Measurements from ENCODE around the gene TEKT5. TPM values are rescaled to one million over a fixed set of nuclear protein-coding genes. Genes with fewer than 3 reads are reported as not detected.

TEKT5 gene
- total and polyA plus RNA-seq, 4 donors = 0.13 to 0.92 TPM; not detected in 2

GRCh38 chr16:10656618-10657017 lies 38.1 kb downstream of the TEKT5 start:
- H3K4me1 ChIP-seq (ENCODE audit: control insufficient read depth in 4 of 4, insufficient read depth in 4 of 4, low read length in 3 of 4) = peaks cover 2 to 15% (median 7%) of the 10 kb centered on the region in 4 donors
- no peaks in the 10 kb centered on the region for H3K9me3 ChIP-seq (ENCODE audit: control insufficient read depth in 4 of 4, low read length in 3 of 4)
- TF ChIP-seq CTCF (IDR thresholded peaks at IDR 0.05; ENCODE audit: low read depth, low read length, missing input control) = no peak
- TF ChIP-seq RXRA (IDR thresholded peaks at IDR 0.05) = no peak
- TF ChIP-seq GABPA (IDR thresholded peaks at IDR 0.05 in 1 of 2, conservative IDR thresholded peaks at IDR 0.05 in 1 of 2) = no peak
- no peak for TF ChIP-seq HNF4G (IDR thresholded peaks at IDR 0.05)
- TF ChIP-seq MAX (IDR thresholded peaks at IDR 0.05) = no peak
- no peak for TF ChIP-seq RAD21 (IDR thresholded peaks at IDR 0.05)
- TF ChIP-seq FOXA2 (IDR thresholded peaks at IDR 0.05) = no peak
- no peak for TF ChIP-seq HNF4A (conservative IDR thresholded peaks at IDR 0.05)
- no peak for TF ChIP-seq ZBTB33 (IDR thresholded peaks at IDR 0.05)
- TF ChIP-seq EGR1 (IDR thresholded peaks at IDR 0.05; ENCODE audit: low read depth in 2 of 2) = no peak
- no peak for TF ChIP-seq FOXA1 (IDR thresholded peaks at IDR 0.05)
- no peak for TF ChIP-seq TAF1 (conservative IDR thresholded peaks at IDR 0.05)
- TF ChIP-seq REST (IDR thresholded peaks at IDR 0.05) = no peak
- no peak for TF ChIP-seq ATF3 (IDR thresholded peaks at IDR 0.05)
- no peak for TF ChIP-seq YY1 (IDR thresholded peaks at IDR 0.05)
- TF ChIP-seq NR2F2 (IDR thresholded peaks at IDR 0.05) = no peak
- TF ChIP-seq SP1 (IDR thresholded peaks at IDR 0.05) = no peak
- TF ChIP-seq JUND (IDR thresholded peaks at IDR 0.05) = no peak
- H3K9ac ChIP-seq (ENCODE audit: low read depth in 1 of 2, low read length in 2 of 2) = no peak overlapping the region
- H3K36me3 ChIP-seq (ENCODE audit: control insufficient read depth in 4 of 4, insufficient read depth in 3 of 4, low read depth in 1 of 4, low read length in 3 of 4) = no peaks in the 10 kb centered on the region
- DNase-seq (ENCODE audit: low spot score) = no peak
- no peak overlapping the region for H3K4me3 ChIP-seq (ENCODE audit: low read depth in 1 of 3, low read length in 3 of 3)
- no peaks in the 10 kb centered on the region for H3K27me3 ChIP-seq (ENCODE audit: control insufficient read depth in 4 of 4, insufficient read depth in 4 of 4, low read length in 3 of 4)
- no peak overlapping the region for H3K27ac ChIP-seq (ENCODE audit: low read depth in 1 of 2, low read length in 2 of 2)

All from liver (tissue), 9 donors.